ENCODE data around the gene NFYB.
"Not testable (repeated sequence)": the region's sequence is repeated elsewhere in the genome, so short reads cannot be mapped to it uniquely, and the experiment has no call there.

The NFYB gene

DNA sequence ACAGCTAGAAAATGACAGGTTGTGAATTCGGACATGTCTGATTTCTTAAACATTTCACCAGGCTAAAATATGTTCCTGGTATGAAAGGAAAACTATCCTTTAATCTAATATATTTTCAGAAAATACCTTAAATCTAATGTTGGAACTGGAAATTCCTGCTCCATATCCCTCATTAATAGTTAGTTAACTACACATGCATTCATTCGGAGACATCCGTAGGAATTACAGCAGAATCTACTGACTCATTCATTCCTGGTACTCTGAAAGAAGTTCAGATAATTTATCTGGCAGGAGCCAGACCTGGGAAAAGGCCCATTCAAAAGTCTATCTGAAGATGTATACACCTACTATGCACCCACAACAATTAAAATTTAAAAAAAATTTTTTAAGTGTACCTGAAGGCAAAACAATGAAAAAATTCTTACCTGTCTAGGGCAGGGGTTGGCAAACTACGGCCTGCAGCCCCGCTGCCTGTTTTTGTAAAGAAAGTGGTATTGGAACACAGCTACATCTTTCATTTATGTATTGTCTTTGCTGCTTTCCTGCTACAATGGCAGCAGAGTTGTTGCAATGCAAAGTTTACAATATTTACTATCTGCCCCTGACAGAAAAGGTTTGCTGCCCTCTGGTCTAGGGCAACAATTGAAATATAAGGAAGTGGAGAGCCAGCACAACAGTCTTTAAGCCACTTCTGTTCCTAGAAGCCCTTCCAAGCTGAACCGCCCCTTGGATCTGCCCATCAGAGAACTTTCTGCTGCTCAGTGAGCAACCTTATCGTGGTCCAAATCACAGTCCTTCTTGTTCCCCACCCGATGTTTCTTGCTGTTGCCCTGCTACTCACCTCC lies 17.9 kb upstream of the NFYB start:
- DNase-seq, result no peak

GRCh38 chr12:104154806-104155205 lies 16.8 kb upstream of the NFYB start:
- no peak for DNase-seq

- no peak for DNase-seq
These were observed 16.3 kb upstream of the NFYB start for GRCh38 chr12:104154286-104154685.

- DNase-seq, result no peak
These were observed 14.8 kb upstream of the NFYB start for GRCh38 chr12:104152685-104153241.

GRCh38 chr12:104150416-104150815 lies 12.4 kb upstream of the NFYB start:
- DNase-seq, result peak; percentile 16 to 27

- peak; percentile 35 to 45 for DNase-seq
These were observed 9.3 kb upstream of the NFYB start for GRCh38 chr12:104147346-104147745.

- no peak for DNase-seq
These were observed 5.9 kb upstream of the NFYB start for GRCh38 chr12:104143918-104144317.

DNA sequence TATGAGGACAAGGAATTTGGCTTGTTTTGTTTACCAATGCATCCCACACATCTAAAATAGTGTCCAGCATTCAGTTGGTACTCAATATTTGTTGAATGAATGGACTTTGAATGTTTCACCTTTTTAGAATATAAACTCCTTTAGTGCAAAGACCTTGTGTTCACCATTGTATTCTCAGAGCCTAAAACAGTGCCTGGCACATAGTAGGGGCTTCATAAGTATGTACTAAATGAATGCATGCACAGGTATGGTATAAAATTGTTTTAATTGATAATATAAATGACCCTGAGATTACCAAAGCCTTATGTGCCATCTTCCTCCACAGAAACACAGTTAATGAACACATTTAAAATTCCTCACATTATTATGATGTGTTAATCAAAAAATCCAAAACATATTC lies 5.0 kb upstream of the NFYB start:
- no peak for DNase-seq

- no peak for DNase-seq
These were observed 4.5 kb upstream of the NFYB start for GRCh38 chr12:104142543-104142942.

DNA sequence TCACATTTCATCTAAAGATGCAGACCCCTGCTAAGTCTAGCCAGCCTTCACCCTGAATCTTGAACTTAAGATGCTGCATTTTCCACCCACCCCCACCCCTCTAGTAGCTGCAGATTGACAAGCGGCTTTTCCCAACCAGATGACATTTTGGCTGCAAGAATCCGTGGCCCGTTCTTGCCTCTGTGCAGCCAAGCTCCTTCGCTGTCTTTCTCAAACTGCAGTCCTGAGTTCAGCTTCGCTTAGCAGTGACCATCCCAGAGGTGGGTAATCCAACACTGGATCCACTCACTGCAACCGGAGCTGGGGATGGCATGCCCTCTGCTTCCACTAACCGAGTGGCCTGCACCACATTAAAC lies 765 bp upstream of the NFYB start:
- DNase-seq, result no peak

GRCh38 chr12:104137001-104137901 lies 759 bp downstream of the NFYB start:
- peak in 1 of 2 experiments; percentile 20 for DNase-seq

DNA sequence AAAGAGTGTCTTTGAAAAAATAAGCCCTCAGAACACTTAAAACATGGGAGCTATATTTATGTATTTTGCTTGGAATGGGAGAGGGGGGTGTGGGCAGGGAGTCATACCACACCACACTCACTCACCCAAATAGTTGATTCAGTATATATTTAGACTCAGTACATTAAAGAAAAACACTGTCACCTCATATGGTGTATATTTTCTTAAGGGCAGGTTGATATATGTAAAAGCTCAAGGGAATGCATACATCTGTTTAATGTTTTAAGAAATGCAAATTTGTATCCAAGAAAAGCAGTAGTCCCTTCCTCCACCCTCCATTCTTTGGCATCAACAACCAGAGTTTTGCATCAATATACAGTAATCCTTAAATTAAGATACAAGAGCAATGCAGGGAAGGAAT lies 1.4 kb downstream of the NFYB start:
- no peak for DNase-seq

DNA sequence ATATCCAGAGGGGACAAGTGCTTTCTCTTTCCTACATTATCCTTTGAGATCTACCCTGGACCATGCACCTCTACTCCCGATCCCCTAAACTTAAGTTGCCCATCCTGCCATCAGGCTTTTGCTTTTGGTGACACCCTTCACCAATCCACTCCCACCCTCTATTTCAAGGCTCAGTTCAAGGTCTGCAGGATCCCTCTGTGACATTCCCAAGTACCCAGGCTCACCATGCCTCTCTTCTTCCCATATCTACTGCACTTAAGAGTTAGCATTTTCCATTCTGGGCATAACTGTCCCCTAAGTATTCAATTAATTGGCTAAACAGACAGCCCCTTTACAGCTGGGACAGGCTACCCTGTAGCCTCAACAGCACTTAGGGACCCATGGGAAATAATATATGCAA lies 3.1 kb downstream of the NFYB start:
- no peak for DNase-seq

GRCh38 chr12:104133866-104134265 lies 4.1 kb downstream of the NFYB start:
- no peak for DNase-seq

DNA sequence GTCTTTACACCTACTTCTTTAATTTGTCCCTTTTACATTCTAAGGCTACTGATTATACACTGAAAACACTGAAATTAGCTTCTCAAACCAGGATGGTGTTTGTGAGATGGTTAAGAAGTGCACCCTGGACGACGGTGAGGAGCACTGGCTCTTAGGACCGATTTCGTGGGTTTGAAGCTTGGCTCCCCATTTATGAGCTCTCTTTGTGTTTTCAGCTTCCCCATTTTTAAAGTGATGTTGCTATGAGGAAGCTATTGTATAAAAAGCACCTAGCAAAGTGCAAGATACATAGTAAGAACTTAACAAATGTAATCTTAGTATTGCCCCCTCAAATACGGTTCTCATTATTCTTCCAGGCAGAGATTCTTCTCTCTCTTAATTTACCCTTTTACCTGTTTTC lies 4.7 kb downstream of the NFYB start:
- DNase-seq, result no peak

GRCh38 chr12:104132351-104132956 lies 5.6 kb downstream of the NFYB start:
- DNase-seq, result peak; percentile 14 to 31

- DNase-seq, result no peak
These were observed 6.4 kb downstream of the NFYB start for GRCh38 chr12:104131609-104132008.

GRCh38 chr12:104130760-104131159 lies 7.2 kb downstream of the NFYB start:
- DNase-seq, result no peak

GRCh38 chr12:104126548-104126947 lies 11.5 kb downstream of the NFYB start:
- DNase-seq, result no peak

GRCh38 chr12:104122298-104122697 lies 15.7 kb downstream of the NFYB start:
- DNase-seq, result no peak

DNA sequence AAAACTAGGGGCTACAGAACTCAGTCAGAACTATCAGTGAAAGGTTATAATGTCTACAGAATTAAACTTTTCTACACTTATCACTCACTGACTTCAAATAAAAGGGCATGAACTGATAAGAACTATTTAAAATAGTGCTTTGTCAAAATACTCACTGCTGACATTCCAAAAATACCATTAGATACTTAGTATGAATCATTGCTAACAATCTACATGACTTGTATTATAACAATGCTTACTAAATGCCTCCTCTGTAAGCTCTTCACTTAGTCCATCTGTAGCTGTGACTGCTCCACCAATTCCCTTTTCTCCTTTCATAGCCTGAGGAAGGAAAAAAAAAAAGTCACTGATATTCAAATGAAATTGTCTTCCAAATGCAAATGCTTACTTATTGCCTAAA lies 17.0 kb downstream of the NFYB start:
- no peak for DNase-seq

DNA sequence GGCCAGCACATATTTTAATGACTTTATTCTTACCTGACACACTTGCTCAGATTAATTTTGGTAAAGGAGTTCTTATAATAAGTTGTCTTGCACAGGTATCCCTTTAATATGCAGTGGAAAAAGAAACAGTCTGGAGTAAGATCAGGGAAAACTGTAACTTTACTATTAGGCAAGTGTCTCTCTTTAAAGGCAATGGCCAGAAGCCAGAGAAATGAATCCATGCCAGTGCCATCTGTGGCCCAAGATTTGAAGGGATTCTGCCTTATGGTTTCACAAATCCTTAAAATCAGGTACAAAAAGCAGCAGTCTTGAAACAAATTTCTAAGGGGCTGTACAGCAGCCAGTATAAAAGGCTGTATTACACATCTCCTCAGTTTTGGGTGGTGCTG lies 22.4 kb downstream of the NFYB start:
- DNase-seq, result no peak

- not testable (repeated sequence) for DNase-seq
These were observed 23.0 kb downstream of the NFYB start for GRCh38 chr12:104114834-104115586.
